ENCODE measurements around the gene MAPK8IP3. TPM values are rescaled to one million over a fixed set of nuclear protein-coding genes. Genes with fewer than 3 reads are reported as not detected.
"Not testable (repeated sequence)": the region's sequence is repeated elsewhere in the genome, so short reads cannot be mapped to it uniquely, and the experiment has no call there.

MAPK8IP3 gene
- total RNA-seq, 2 experiments from 2014 or later, result 93.4 to 96.8 TPM

- POLR2A ChIA-PET, result no interaction called here
- H3K9me3 Mint-ChIP-seq, result no peaks in the 10 kb centered on the region
- H3K27me3 Mint-ChIP-seq, result no peaks in the 10 kb centered on the region
- peaks cover 18% of the 10 kb centered on the region for H3K36me3 Mint-ChIP-seq (ENCODE audit: low read depth)
- H3K4me1 Mint-ChIP-seq, result peaks cover 33% of the 10 kb centered on the region
- H3K4me3 Mint-ChIP-seq, result no peak overlapping the region
- H3K27ac Mint-ChIP-seq, result no peak overlapping the region
- DNase-seq, result no peak
- CTCF ChIA-PET, result interaction anchor here (1.2 kb wide), 1 partner anchor 24 kb away, joined by 3 read pairs; no protein-coding TSS in a partner anchor
These were observed 18.5 kb downstream of the MAPK8IP3 start for GRCh38 chr16:1724491-1724890.

- ChIA-PET CTCF (interaction anchor here (1.6 to 1.9 kb wide), 2 partner anchors 21 to 24 kb away, joined by 3 to 8 read pairs; partner anchors contain the start of gene MAPK8IP3), POLR2A (no interaction called here)
- Mint-ChIP-seq H3K36me3 (ENCODE audit: low read depth) (peaks cover 20% of the 10 kb centered on the region), H3K27ac (no peak overlapping the region), H3K9me3 (no peaks in the 10 kb centered on the region), H3K4me1 (peaks cover 20% of the 10 kb centered on the region), H3K27me3 (no peaks in the 10 kb centered on the region), H3K4me3 (no peak overlapping the region)
- DNase-seq, result no peak
These were observed 20.9 kb downstream of the MAPK8IP3 start for GRCh38 chr16:1726661-1727502.

GRCh38 chr16:1727651-1728624, 21.9 kb downstream of the MAPK8IP3 start:
- Mint-ChIP-seq H3K4me3 (no peak overlapping the region), H3K27me3 (no peaks in the 10 kb centered on the region), H3K27ac (no peak overlapping the region), H3K9me3 (no peaks in the 10 kb centered on the region), H3K36me3 (ENCODE audit: low read depth) (peaks cover 25% of the 10 kb centered on the region), H3K4me1 (peaks cover 10% of the 10 kb centered on the region)
- ChIA-PET POLR2A (interaction anchor here (1.3 kb wide), 1 partner anchor 14 kb away, joined by 4 read pairs; no protein-coding TSS in a partner anchor), CTCF (no interaction called here)
- DNase-seq, result no peak

- CTCF ChIA-PET, result no interaction called here
- DNase-seq, result no peak
- H3K27ac Mint-ChIP-seq, result no peak overlapping the region
- POLR2A ChIA-PET, result interaction anchor here (1.3 kb wide), 1 partner anchor 13 kb away, joined by 4 read pairs; no protein-coding TSS in a partner anchor
- H3K36me3 Mint-ChIP-seq (ENCODE audit: low read depth), result peaks cover 33% of the 10 kb centered on the region
- no peaks in the 10 kb centered on the region for H3K9me3 Mint-ChIP-seq
- H3K4me1 Mint-ChIP-seq, result no peaks in the 10 kb centered on the region
- no peak overlapping the region for H3K4me3 Mint-ChIP-seq
- no peaks in the 10 kb centered on the region for H3K27me3 Mint-ChIP-seq
These were observed 23.0 kb downstream of the MAPK8IP3 start for GRCh38 chr16:1729026-1729425.

GRCh38 chr16:1729445-1729844, 23.4 kb downstream of the MAPK8IP3 start:
- Mint-ChIP-seq H3K36me3 (ENCODE audit: low read depth) (peaks cover 33% of the 10 kb centered on the region), H3K9me3 (no peaks in the 10 kb centered on the region), H3K4me3 (no peak overlapping the region), H3K27ac (no peak overlapping the region), H3K27me3 (no peaks in the 10 kb centered on the region), H3K4me1 (no peaks in the 10 kb centered on the region)
- CTCF ChIA-PET, result interaction anchor here (0.9 to 1.1 kb wide), 2 partner anchors 10 to 24 kb away, joined by 3 to 5 read pairs; partner anchors contain the start of gene MAPK8IP3
- DNase-seq, result no peak
- POLR2A ChIA-PET, result no interaction called here

GRCh38 chr16:1731073-1731472, 25.1 kb downstream of the MAPK8IP3 start:
- POLR2A ChIA-PET, result no interaction called here

GRCh38 chr16:1731603-1732002, 25.6 kb downstream of the MAPK8IP3 start:
- Mint-ChIP-seq H3K27me3 (no peaks in the 10 kb centered on the region), H3K4me1 (no peaks in the 10 kb centered on the region), H3K4me3 (no peak overlapping the region), H3K27ac (no peak overlapping the region), H3K9me3 (no peaks in the 10 kb centered on the region), H3K36me3 (ENCODE audit: low read depth) (peaks cover 30% of the 10 kb centered on the region)
- CTCF ChIA-PET, result no interaction called here
- DNase-seq, result no peak
- POLR2A ChIA-PET, result no interaction called here

More at GRCh38 chr16:1731073-1731472, 25.1 kb downstream of the MAPK8IP3 start:
- H3K9me3 Mint-ChIP-seq, result no peaks in the 10 kb centered on the region
- H3K27me3 Mint-ChIP-seq, result no peaks in the 10 kb centered on the region
- H3K4me1 Mint-ChIP-seq, result no peaks in the 10 kb centered on the region
- peaks cover 32% of the 10 kb centered on the region for H3K36me3 Mint-ChIP-seq (ENCODE audit: low read depth)
- CTCF ChIA-PET, result no interaction called here
- no peak overlapping the region for H3K4me3 Mint-ChIP-seq
- H3K27ac Mint-ChIP-seq, result no peak overlapping the region
- DNase-seq, result no peak

- POLR2A ChIA-PET, result no interaction called here
- Mint-ChIP-seq H3K4me3 (no peak overlapping the region), H3K9me3 (no peaks in the 10 kb centered on the region), H3K4me1 (no peaks in the 10 kb centered on the region), H3K27ac (no peak overlapping the region), H3K27me3 (no peaks in the 10 kb centered on the region), H3K36me3 (ENCODE audit: low read depth) (peaks cover 26% of the 10 kb centered on the region)
- CTCF ChIA-PET, result interaction anchor here (1.9 kb wide), 1 partner anchor 26 kb away, joined by 5 read pairs; the partner anchor contains the start of gene MAPK8IP3
- DNase-seq, result no peak
These were observed 26.1 kb downstream of the MAPK8IP3 start for GRCh38 chr16:1732071-1732470.

- CTCF ChIA-PET, result interaction anchor here (1.9 kb wide), 2 partner anchors 9 to 26 kb away, joined by 5 to 8 read pairs; partner anchors contain the start of gene MAPK8IP3
These were observed 26.6 kb downstream of the MAPK8IP3 start for GRCh38 chr16:1732551-1732987.

GRCh38 chr16:1734123-1734522, 28.1 kb downstream of the MAPK8IP3 start:
- Mint-ChIP-seq H3K4me1 (no peaks in the 10 kb centered on the region), H3K4me3 (no peak overlapping the region), H3K27ac (no peak overlapping the region), H3K36me3 (ENCODE audit: low read depth) (peaks cover 17% of the 10 kb centered on the region), H3K9me3 (no peaks in the 10 kb centered on the region), H3K27me3 (no peaks in the 10 kb centered on the region)
- DNase-seq, result no peak
- ChIA-PET POLR2A (no interaction called here), CTCF (interaction anchor here (1.9 kb wide), 1 partner anchor 11 kb away, joined by 8 read pairs; no protein-coding TSS in a partner anchor)

More at GRCh38 chr16:1732551-1732987, 26.6 kb downstream of the MAPK8IP3 start:
- H3K36me3 Mint-ChIP-seq (ENCODE audit: low read depth), result peaks cover 21% of the 10 kb centered on the region
- H3K4me3 Mint-ChIP-seq, H3K27me3 Mint-ChIP-seq, H3K9me3 Mint-ChIP-seq, H3K27ac Mint-ChIP-seq, H3K4me1 Mint-ChIP-seq, POLR2A ChIA-PET, DNase-seq: not testable (repeated sequence)

GRCh38 chr16:1734816-1735215, 28.8 kb downstream of the MAPK8IP3 start:
- no peak overlapping the region for H3K27ac Mint-ChIP-seq
- no peaks in the 10 kb centered on the region for H3K9me3 Mint-ChIP-seq
- H3K36me3 Mint-ChIP-seq (ENCODE audit: low read depth), result peaks cover 15% of the 10 kb centered on the region
- ChIA-PET CTCF (no interaction called here), POLR2A (no interaction called here)
- no peak for DNase-seq
- H3K4me1 Mint-ChIP-seq, result no peaks in the 10 kb centered on the region
- H3K27me3 Mint-ChIP-seq, result no peaks in the 10 kb centered on the region
- no peak overlapping the region for H3K4me3 Mint-ChIP-seq

- Mint-ChIP-seq H3K4me1 (no peaks in the 10 kb centered on the region), H3K9me3 (no peaks in the 10 kb centered on the region), H3K27me3 (no peaks in the 10 kb centered on the region), H3K4me3 (no peak overlapping the region), H3K27ac (no peak overlapping the region), H3K36me3 (ENCODE audit: low read depth) (no peaks in the 10 kb centered on the region)
- no peak for DNase-seq
- CTCF ChIA-PET, result no interaction called here
- POLR2A ChIA-PET, result no interaction called here
These were observed 34.2 kb downstream of the MAPK8IP3 start for GRCh38 chr16:1740234-1740633.

Measured in activated CD4-positive, alpha-beta memory T cell treated with anti-CD3 and anti-CD28 coated beads, Interleukin-2, amount 10 ng/mL, durations not matched to agents 7 days and 5 days (primary cell).